HFFc6 (cell line): ENCODE measurements around the gene RAF1. TPM values are rescaled to one million over a fixed set of nuclear protein-coding genes. Genes with fewer than 3 reads are reported as not detected.

Source experiments
- DNase-seq: peaks from one replicate; pipeline ENCODE4 v3.0.0-alpha.2; 2018
- H3K27ac Mint-ChIP-seq: 2 replicates; pipeline ENCODE4 v1.8.0; 2020; ENCODE audit warnings: mild to moderate bottlenecking, mixed read lengths
- H3K27me3 Mint-ChIP-seq: 2 replicates; pipeline ENCODE4 v1.8.0; 2021; ENCODE audit warnings: mild to moderate bottlenecking, moderate library complexity, mixed read lengths; ENCODE audit not compliant: insufficient read depth
- H3K36me3 Mint-ChIP-seq: 2 replicates; pipeline ENCODE4 v1.8.0; 2021; ENCODE audit warnings: low read depth, mixed read lengths
- H3K4me1 Mint-ChIP-seq: 2 replicates; pipeline ENCODE4 v1.8.0; 2020; ENCODE audit warnings: low read depth, mixed read lengths
- H3K4me3 Mint-ChIP-seq: 2 replicates; pipeline ENCODE4 v1.8.0; 2020; ENCODE audit warnings: mild to moderate bottlenecking, moderate library complexity, mixed read lengths
- H3K9me3 Mint-ChIP-seq: 2 replicates; pipeline ENCODE4 v1.8.0; 2020; ENCODE audit warnings: mild to moderate bottlenecking, mixed read lengths
- total RNA-seq, 6 experiments: library from RNA; stranded (reverse); fragmentation: NEBNext Ultra II Directional; extraction: Animal tissue kit (Norgen Biotek cat#: 25700); gene quantifications; 2 replicates in 1 of 6; 3 replicates in 5 of 6; pipeline ENCODE4 v1.2.3, GENCODE V29; 2021
- TF ChIP-seq, protein P1 (sequence below): fragments of 200-600 bp; sonication (generic); IDR thresholded peaks from 2 replicates; pipeline ENCODE4 v1.5.0; 2021; ENCODE audit warnings: antibody characterized with exemption, mild to moderate bottlenecking

RAF1 gene
- total RNA-seq, 6 experiments from 2014 or later = 78.9 to 97.5 (median 86.8) TPM

GRCh38 chr3:12618426-12618825 lies 45.5 kb downstream of the RAF1 start:
- Mint-ChIP-seq H3K4me3 (no peak overlapping the region), H3K9me3 (no peaks in the 10 kb centered on the region), H3K36me3 (peaks cover 26% of the 10 kb centered on the region)

DNA sequence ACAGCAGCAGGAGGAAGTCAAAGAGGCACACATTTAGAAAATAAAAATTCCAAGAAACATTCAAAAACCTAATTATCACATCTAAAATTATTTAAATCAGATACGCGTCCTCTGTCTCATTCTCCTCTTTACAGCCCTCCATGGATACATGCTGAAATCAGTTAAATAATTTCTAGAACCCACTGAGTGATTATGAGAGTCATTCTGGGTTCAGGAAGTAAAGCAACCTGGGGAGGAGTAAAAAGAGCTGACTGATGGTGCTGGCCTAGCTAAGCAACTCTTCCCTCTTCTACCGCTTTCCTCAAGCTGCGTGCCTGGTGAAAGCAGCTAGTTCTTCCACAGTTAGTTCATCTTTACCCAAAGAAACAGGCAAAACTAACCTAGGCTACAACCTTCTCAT lies 48.7 kb downstream of the RAF1 start:
- DNase-seq = no peak
- no peaks in the 10 kb centered on the region for H3K9me3 Mint-ChIP-seq
- H3K4me1 Mint-ChIP-seq = peaks cover 6% of the 10 kb centered on the region; the same call in 1 of the 2 replicates
- TF ChIP-seq, protein P1, sequence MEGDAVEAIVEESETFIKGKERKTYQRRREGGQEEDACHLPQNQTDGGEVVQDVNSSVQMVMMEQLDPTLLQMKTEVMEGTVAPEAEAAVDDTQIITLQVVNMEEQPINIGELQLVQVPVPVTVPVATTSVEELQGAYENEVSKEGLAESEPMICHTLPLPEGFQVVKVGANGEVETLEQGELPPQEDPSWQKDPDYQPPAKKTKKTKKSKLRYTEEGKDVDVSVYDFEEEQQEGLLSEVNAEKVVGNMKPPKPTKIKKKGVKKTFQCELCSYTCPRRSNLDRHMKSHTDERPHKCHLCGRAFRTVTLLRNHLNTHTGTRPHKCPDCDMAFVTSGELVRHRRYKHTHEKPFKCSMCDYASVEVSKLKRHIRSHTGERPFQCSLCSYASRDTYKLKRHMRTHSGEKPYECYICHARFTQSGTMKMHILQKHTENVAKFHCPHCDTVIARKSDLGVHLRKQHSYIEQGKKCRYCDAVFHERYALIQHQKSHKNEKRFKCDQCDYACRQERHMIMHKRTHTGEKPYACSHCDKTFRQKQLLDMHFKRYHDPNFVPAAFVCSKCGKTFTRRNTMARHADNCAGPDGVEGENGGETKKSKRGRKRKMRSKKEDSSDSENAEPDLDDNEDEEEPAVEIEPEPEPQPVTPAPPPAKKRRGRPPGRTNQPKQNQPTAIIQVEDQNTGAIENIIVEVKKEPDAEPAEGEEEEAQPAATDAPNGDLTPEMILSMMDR = no peak
- no peak overlapping the region for H3K27ac Mint-ChIP-seq
- no peak overlapping the region for H3K4me3 Mint-ChIP-seq
- peaks cover 32% of the 10 kb centered on the region for H3K36me3 Mint-ChIP-seq
- no peaks in the 10 kb centered on the region; the same call in none of the 2 replicates for H3K27me3 Mint-ChIP-seq

More at GRCh38 chr3:12618426-12618825, 45.5 kb downstream of the RAF1 start:
- Mint-ChIP-seq H3K4me1 (peaks cover 30% of the 10 kb centered on the region), H3K27ac (no peak overlapping the region), H3K27me3 (peaks cover 4% of the 10 kb centered on the region)
- no peak for DNase-seq
- TF ChIP-seq, protein P1 = no peak

- Mint-ChIP-seq H3K27me3 (no peaks in the 10 kb centered on the region; the same call in 1 of the 2 replicates), H3K9me3 (no peaks in the 10 kb centered on the region), H3K27ac (no peak overlapping the region), H3K36me3 (peaks cover 36% of the 10 kb centered on the region), H3K4me1 (peaks cover 15% of the 10 kb centered on the region), H3K4me3 (no peak overlapping the region)
- no peak for DNase-seq
- TF ChIP-seq, protein P1 = no peak
Measured at GRCh38 chr3:12613250-12613649, 50.7 kb downstream of the RAF1 start.

DNA sequence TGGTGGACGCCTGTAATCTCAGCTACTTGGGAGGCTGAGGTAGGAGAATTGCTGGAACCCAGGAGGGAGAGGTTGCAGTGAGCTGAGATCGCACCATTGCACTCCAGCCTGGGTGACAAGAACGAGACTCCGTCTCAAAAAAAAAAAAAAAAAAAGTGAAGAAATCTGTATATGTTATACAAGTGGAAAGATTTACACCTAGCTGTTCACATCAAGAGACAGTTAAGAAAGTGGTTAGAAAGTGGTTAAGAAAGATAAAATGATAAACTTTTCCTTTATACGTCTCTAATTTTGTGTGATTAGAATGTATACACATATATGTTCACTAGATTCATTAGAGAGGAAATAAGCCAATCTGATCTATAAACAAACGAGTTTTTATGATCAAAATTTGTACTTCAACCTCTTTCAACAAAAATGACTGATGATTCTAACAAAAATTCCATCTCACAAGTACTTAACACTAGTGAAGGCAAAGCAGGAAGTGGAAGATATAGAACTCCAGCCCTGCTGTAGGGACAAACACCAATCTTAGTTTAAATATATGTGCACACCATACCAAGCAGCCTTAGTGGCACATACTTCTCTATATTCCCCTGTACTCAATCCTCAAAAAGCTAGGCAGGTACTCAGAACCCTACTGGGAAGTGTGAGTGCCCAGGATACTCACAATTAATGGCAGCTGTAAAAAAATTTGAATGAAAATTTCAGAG lies 51.2 kb downstream of the RAF1 start:
- Mint-ChIP-seq H3K27ac (0 out of 2 replicates have a peak overlapping the region, but pooled peaks have one; percentile 21), H3K4me3 (no peak overlapping the region), H3K36me3 (peaks cover 32% of the 10 kb centered on the region), H3K4me1 (peaks cover 15% of the 10 kb centered on the region), H3K9me3 (no peaks in the 10 kb centered on the region), H3K27me3 (no peaks in the 10 kb centered on the region)
- TF ChIP-seq, protein P1 = no peak
- DNase-seq = no peak

DNA sequence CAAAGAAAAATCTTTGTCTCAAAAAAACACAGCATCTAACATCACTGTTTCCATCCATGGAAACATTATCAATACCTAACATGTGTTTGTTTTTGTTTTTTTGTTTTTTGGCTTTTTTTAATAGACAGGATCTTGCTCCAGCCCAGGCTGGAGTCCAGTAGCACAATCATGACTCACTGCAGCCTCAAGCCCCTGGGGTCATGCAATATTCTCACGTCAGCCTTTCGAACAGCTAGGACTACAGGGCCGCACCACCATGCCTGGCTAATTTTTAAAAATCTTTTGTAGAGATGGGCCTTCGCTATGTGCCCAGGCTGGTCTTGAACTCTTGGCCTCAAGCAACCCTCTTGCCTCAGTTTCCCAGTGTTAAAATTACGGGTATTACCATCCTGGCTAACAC lies 52.8 kb downstream of the RAF1 start:
- Mint-ChIP-seq H3K36me3 (peaks cover 27% of the 10 kb centered on the region), H3K9me3 (no peaks in the 10 kb centered on the region), H3K27me3 (no peaks in the 10 kb centered on the region)

More for the DNA sequence above, 52.8 kb downstream of the RAF1 start:
- Mint-ChIP-seq H3K4me1 (peaks cover 15% of the 10 kb centered on the region), H3K27ac (no peak overlapping the region), H3K4me3 (no peak overlapping the region)
- no peak for DNase-seq
- TF ChIP-seq, protein P1 = no peak
